Thymus (tissue), 11 donors: Measurements from ENCODE around the gene VSX1. TPM values are rescaled to one million over a fixed set of nuclear protein-coding genes. Genes with fewer than 3 reads are reported as not detected.

ENCODE experiments used
- DNase-seq, 9 donors: peaks; one replicate each; pipeline ENCODE4 v3.0.0-alpha.2; 2013; ENCODE audit warnings: low spot score in 9 of 9, low read depth in 6 of 9, missing footprints in 1 of 9
- H3K27ac ChIP-seq, 2 donors: one replicate each; pipeline ENCODE4 v1.5.1; 2013; ENCODE audit warnings: control low read depth in 1 of 2, low read depth in 1 of 2, low read length in 1 of 2, mild to moderate bottlenecking in 1 of 2, moderate library complexity in 1 of 2
- H3K27me3 ChIP-seq, 2 donors: one replicate each; pipeline ENCODE4 v1.5.1; 2013; ENCODE audit warnings: low read length in 1 of 2; ENCODE audit not compliant: control insufficient read depth in 2 of 2, insufficient read depth in 1 of 2
- H3K36me3 ChIP-seq, 2 donors: one replicate each; pipeline ENCODE4 v1.5.1; 2013; ENCODE audit warnings: low read length in 1 of 2, mild to moderate bottlenecking in 1 of 2, moderate library complexity in 1 of 2; ENCODE audit not compliant: control insufficient read depth in 2 of 2, insufficient read depth in 2 of 2
- H3K4me1 ChIP-seq, 2 donors: one replicate each; pipeline ENCODE4 v1.5.1; 2013; ENCODE audit warnings: low read length in 2 of 2; ENCODE audit not compliant: control insufficient read depth in 2 of 2, insufficient read depth in 2 of 2
- H3K4me3 ChIP-seq, 2 donors: one replicate each; pipeline ENCODE4 v1.5.1; 2013; ENCODE audit warnings: low read length in 2 of 2, control low read depth in 1 of 2, mild to moderate bottlenecking in 1 of 2
- H3K9me3 ChIP-seq, 2 donors: one replicate each; pipeline ENCODE4 v1.5.1; 2013; ENCODE audit warnings: low read length in 1 of 2, mild to moderate bottlenecking in 1 of 2; ENCODE audit not compliant: control insufficient read depth in 2 of 2, insufficient read depth in 1 of 2
- WGBS: extraction: QIAGEN DNeasy Blood & Tissue Kit; methylation state at CpG from one replicate; pipeline ENCODE4 v1.1.7; 2013; 5-methylcytosine and 5-hydroxymethylcytosine counted together
- polyA plus RNA-seq: library from polyadenylated mRNA; stranded (reverse); fragments of 200-250 nt; gene quantifications from one replicate; pipeline ENCODE4 v1.2.3, GENCODE V29; 2013
- total RNA-seq: library from RNA; stranded (reverse); fragments of 120-200 nt; gene quantifications from one replicate; pipeline ENCODE4 v1.2.4, GENCODE V29; 2013
- donor health status: healthy.

VSX1 gene
- total and polyA plus RNA-seq, 2 donors: 0.09 to 0.21 TPM

DNA sequence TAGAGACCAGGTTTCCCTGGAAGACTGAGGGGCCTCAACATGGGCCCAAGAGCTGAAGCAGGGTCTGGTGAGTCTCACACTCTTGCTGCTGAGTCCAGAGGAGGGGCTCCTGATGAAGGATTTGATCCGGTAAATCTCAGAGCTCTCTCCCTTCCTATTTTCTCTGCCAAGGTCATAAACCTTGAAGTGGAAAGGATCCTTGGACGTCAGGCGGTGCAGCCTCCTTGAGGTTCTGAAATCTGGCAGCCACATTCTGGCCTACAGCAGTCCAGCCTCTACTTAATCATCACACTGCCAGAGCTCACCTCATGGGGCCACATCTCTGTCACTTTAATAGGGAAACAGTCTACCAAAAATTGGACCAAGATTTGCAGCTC, 48.0 kb downstream of the VSX1 start:
- no peak for DNase-seq

GRCh38 chr20:25033265-25033923, 48.5 kb downstream of the VSX1 start:
- H3K4me3 ChIP-seq: no peak overlapping the region
- 64% methylated on average over 6 of the region's 6 CpGs for WGBS
- no peak for DNase-seq
- no peaks in the 10 kb centered on the region for H3K27me3 ChIP-seq
- peak overlapping the region; percentile 42 to 66 for H3K27ac ChIP-seq
- peaks cover 0 to 15% of the 10 kb centered on the region in 2 donors for H3K36me3 ChIP-seq
- H3K4me1 ChIP-seq: peaks cover 17 to 35% of the 10 kb centered on the region in 2 donors
- H3K9me3 ChIP-seq: no peaks in the 10 kb centered on the region

More for the DNA sequence above, 48.0 kb downstream of the VSX1 start:
- Histone ChIP-seq H3K4me3 (no peak overlapping the region), H3K27ac (peak overlapping the region; percentile 42 to 66), H3K9me3 (no peaks in the 10 kb centered on the region), H3K4me1 (peaks cover 17 to 40% of the 10 kb centered on the region in 2 donors), H3K27me3 (no peaks in the 10 kb centered on the region), H3K36me3 (peaks cover 0 to 15% of the 10 kb centered on the region in 2 donors)
- 95% methylated on average over 3 of the region's 3 CpGs for WGBS

- WGBS: 91% methylated on average over 29 of the region's 29 CpGs
- Histone ChIP-seq H3K27me3 (no peaks in the 10 kb centered on the region), H3K9me3 (no peaks in the 10 kb centered on the region), H3K36me3 (peaks cover 0 to 15% of the 10 kb centered on the region in 2 donors), H3K4me1 (peaks cover 17 to 28% of the 10 kb centered on the region in 2 donors), H3K4me3 (no peak overlapping the region), H3K27ac (peak overlapping the region in 1 of 2 donors; percentile 66)
- DNase-seq: no peak
Measured at GRCh38 chr20:25032478-25033264, 49.3 kb downstream of the VSX1 start.

DNA sequence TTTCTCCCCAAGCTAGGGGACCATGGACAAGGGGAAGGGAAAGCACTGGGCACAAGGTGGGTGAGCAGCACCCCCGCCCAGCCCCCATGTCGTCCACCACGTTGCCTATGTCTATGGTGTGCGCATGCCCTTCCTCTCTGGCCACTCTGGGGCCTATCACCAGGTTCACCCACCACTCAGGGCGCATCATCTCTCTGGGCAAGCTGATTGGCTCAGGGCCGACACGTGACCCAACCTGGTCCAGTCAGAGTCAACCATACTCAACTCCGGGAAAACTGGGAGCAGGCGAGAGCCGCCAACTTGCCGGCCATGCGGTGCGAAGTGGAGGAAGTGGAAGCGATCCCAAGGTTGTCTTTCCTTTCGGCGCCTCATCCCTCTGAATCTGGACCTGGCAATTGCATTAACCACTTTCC, 49.9 kb downstream of the VSX1 start:
- Histone ChIP-seq H3K27me3 (no peaks in the 10 kb centered on the region), H3K4me1 (peaks cover 15 to 22% of the 10 kb centered on the region in 2 donors), H3K36me3 (peaks cover 0 to 15% of the 10 kb centered on the region in 2 donors), H3K9me3 (no peaks in the 10 kb centered on the region), H3K27ac (peak overlapping the region in 1 of 2 donors; percentile 66), H3K4me3 (no peak overlapping the region)
- WGBS: 98% methylated on average over 16 of the region's 16 CpGs
- DNase-seq: no peak

DNA sequence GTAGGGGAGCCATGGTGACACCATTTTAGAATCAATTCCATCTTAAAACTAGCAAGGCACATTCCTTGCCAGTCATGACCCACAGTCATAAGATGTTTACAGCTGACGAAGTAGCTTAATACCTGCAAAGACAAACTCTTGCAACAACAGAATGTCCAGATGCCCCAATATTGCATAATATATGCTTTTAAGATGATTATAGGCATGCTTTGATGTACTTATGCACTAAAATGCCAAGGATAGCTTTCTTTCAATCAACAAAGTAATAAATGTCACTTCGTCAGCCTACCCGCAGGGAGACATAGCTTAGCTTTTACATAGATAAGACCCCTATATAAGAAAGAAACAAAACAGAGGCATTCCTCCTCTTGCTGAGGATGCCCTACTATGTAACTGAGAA, 50.7 kb downstream of the VSX1 start:
- H3K4me1 ChIP-seq: peaks cover 6 to 14% of the 10 kb centered on the region in 2 donors
- no peaks in the 10 kb centered on the region for H3K9me3 ChIP-seq
- DNase-seq: no peak
- no peaks in the 10 kb centered on the region for H3K27me3 ChIP-seq
- no peak overlapping the region for H3K4me3 ChIP-seq
- peaks cover 0 to 15% of the 10 kb centered on the region in 2 donors for H3K36me3 ChIP-seq
- no peak overlapping the region for H3K27ac ChIP-seq
- WGBS: 81% methylated on average over 3 of the region's 3 CpGs

- no peak for DNase-seq
Measured at GRCh38 chr20:25030649-25031207, 51.2 kb downstream of the VSX1 start.

DNA sequence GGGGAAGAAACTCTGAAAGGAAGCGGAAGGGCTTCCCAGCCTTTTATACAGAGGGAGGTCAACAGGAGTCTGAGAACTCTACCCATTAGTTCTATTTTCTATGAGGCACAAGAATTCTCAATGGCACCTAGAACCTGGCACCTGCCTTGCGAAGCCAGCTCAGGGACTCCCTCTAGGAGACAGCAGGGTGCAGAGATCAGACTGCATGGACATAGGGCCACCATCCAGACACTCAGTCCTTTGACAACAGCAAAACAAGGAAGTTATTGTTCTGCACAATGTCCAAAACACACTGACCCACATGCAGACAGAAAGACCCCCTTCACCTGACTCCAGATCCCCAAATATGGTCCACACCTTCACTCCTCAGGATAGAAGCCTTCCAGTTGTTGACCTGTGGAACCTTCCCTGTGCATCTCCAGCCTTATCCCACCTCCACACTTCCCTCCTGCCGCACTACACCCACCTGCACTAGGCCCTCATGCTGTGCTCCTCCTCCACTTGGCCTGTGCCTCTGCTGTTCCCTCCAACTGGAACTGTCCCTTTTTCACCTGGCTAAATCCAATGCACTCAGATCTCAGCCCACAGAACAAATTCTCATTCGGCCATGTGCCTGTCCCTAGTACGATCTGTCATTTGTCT, 51.8 kb downstream of the VSX1 start:
- Histone ChIP-seq H3K27ac (no peak overlapping the region), H3K27me3 (no peaks in the 10 kb centered on the region), H3K9me3 (no peaks in the 10 kb centered on the region), H3K4me1 (peaks cover 0 to 8% of the 10 kb centered on the region in 2 donors), H3K4me3 (no peak overlapping the region), H3K36me3 (peaks cover 0 to 15% of the 10 kb centered on the region in 2 donors)
- DNase-seq: no peak
- WGBS: 98% methylated on average over 5 of the region's 5 CpGs

More at GRCh38 chr20:25030649-25031207, 51.2 kb downstream of the VSX1 start:
- H3K4me1 ChIP-seq: peaks cover 1 to 9% of the 10 kb centered on the region in 2 donors
- H3K4me3 ChIP-seq: no peak overlapping the region
- no peak overlapping the region for H3K27ac ChIP-seq
- H3K9me3 ChIP-seq: no peaks in the 10 kb centered on the region
- WGBS: 98% methylated on average over 8 of the region's 8 CpGs
- H3K36me3 ChIP-seq: peaks cover 0 to 15% of the 10 kb centered on the region in 2 donors
- H3K27me3 ChIP-seq: no peaks in the 10 kb centered on the region

DNA sequence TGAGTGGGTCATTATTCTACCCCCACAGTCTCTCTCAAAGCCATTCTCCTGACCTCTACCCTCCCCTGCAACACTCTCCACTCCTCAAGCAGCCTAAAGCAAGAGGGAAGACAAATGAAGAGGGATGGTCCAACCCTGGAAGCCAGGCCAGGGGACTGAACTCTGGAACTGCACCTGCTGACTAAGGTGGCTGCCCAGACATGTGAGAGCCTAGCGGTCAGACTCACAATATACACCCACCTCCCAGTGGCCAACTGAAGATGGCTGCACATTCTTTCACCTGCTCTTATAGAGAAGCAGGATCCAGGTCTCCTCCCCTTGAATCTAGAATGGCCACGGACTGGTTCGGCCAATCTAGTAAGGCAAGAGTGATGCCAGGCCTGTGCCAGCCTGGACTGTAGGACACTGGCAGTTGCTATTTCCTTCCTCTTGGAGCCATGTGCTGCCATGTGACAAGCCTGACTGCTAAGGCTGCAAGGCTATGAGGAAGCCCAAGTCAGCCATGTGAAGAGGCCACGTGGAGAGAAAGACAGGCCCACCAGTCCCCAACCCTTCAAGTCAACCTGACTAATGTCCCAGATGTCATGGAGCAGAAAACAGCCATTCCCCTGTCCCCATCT, 55.8 kb downstream of the VSX1 start:
- Histone ChIP-seq H3K27me3 (no peaks in the 10 kb centered on the region), H3K36me3 (peaks cover 0 to 19% of the 10 kb centered on the region in 2 donors), H3K4me1 (no peaks in the 10 kb centered on the region), H3K9me3 (no peaks in the 10 kb centered on the region), H3K27ac (no peak overlapping the region), H3K4me3 (no peak overlapping the region)
- DNase-seq: no peak
- 94% methylated on average over 4 of the region's 4 CpGs for WGBS
